Testis (tissue), 5 donors: ENCODE measurements around the gene KLHL7. TPM values are rescaled to one million over a fixed set of nuclear protein-coding genes. Genes with fewer than 3 reads are reported as not detected.

Experiments used
- DNase-seq: peaks from one replicate; pipeline ENCODE4 v3.0.0-alpha.2; 2019
- H3K27ac ChIP-seq, 2 donors: fragments of 200-600 bp; sonication (generic); one replicate each; pipeline ENCODE4 v1.5.1; 2019
- H3K27me3 ChIP-seq: fragments of 200-600 bp; sonication (generic); one replicate; pipeline ENCODE4 v1.5.1; 2019
- H3K36me3 ChIP-seq: fragments of 200-600 bp; sonication (generic); one replicate; pipeline ENCODE4 v1.5.1; 2017; ENCODE audit warnings: low read depth; ENCODE audit errors: missing control alignments
- H3K4me1 ChIP-seq: fragments of 200-600 bp; sonication (generic); one replicate; pipeline ENCODE4 v1.5.1; 2019
- H3K4me3 ChIP-seq, 2 donors: fragments of 200-600 bp; sonication (generic); one replicate each; pipeline ENCODE4 v1.5.1; 2017 to 2019
- H3K9me3 ChIP-seq: fragments of 200-600 bp; sonication (generic); one replicate; pipeline ENCODE4 v1.5.1; 2017
- POLR2A ChIP-seq: fragments of 450-650 bp; IDR thresholded peaks from one replicate; pipeline ENCODE4 v1.6.1; 2017; ENCODE audit warnings: antibody characterized with exemption, mild to moderate bottlenecking, moderate library complexity
- WGBS, 2 donors: methylation state at CpG; one replicate each; pipeline ENCODE4 v1.1.5; 2018; 5-methylcytosine and 5-hydroxymethylcytosine counted together
- intact Hi-C: fragments of 100-400 bp; cut with DNase I; formaldehyde crosslinking; loops from one replicate; pipeline ENCODE4 v1.15.1; 2023; ENCODE audit warnings: low total_unique reads
- long read RNA-seq, 2 donors: transcript quantifications; one replicate each; lab custom pipeline, GENCODE V29; 2026
- polyA plus RNA-seq: library from polyadenylated mRNA; stranded (reverse); fragments of 350-450 nt; fragmentation: Illumina TruSeq; extraction: RNeasy Lipid Tissue Mini Kit (QIAGEN cat#74804); gene quantifications from one replicate; pipeline ENCODE4 v1.2.3, GENCODE V29; 2014; ENCODE audit warnings: low read depth, low replicate concordance; ENCODE audit not compliant: insufficient read depth
- total RNA-seq, 2 donors: library from RNA; depleted of rRNA; stranded (reverse); fragments of >200 nt; gene quantifications; one replicate each; pipeline ENCODE4 v1.2.3, GENCODE V29; 2016
- TF ChIP-seq, protein P1 (sequence below), 3 experiments: fragments of 450-650 bp in 2 of 3; fragments of 200-600 bp in 1 of 3; sonication (generic) in 1 of 3; IDR thresholded peaks; one replicate each; pipeline ENCODE4 v1.5.1; 2016 to 2019; ENCODE audit warnings: antibody characterized with exemption in 3 of 3, mild to moderate bottlenecking in 2 of 3, moderate library complexity in 1 of 3

The KLHL7 gene, protein sequence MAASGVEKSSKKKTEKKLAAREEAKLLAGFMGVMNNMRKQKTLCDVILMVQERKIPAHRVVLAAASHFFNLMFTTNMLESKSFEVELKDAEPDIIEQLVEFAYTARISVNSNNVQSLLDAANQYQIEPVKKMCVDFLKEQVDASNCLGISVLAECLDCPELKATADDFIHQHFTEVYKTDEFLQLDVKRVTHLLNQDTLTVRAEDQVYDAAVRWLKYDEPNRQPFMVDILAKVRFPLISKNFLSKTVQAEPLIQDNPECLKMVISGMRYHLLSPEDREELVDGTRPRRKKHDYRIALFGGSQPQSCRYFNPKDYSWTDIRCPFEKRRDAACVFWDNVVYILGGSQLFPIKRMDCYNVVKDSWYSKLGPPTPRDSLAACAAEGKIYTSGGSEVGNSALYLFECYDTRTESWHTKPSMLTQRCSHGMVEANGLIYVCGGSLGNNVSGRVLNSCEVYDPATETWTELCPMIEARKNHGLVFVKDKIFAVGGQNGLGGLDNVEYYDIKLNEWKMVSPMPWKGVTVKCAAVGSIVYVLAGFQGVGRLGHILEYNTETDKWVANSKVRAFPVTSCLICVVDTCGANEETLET
- total RNA-seq, result 100 to 1,000 TPM in 1 of 2 donors, 10 to 100 TPM in 1; 85.3 to 135 TPM
- polyA plus RNA-seq, result 113 TPM
- long read RNA-seq, donor 1, full-length matches to known transcripts, result 17 of 17 reads
- long read RNA-seq, donor 1, partial matches to known transcripts, result 0 of 17 reads
- long read RNA-seq, donor 1, other reads (novel, unspliced or antisense), result 0 of 17 reads
- long read RNA-seq, donor 2, full-length matches to known transcripts, result 6 of 6 reads
- long read RNA-seq, donor 2, partial matches to known transcripts, result 0 of 6 reads
- long read RNA-seq, donor 2, other reads (novel, unspliced or antisense), result 0 of 6 reads

DNA sequence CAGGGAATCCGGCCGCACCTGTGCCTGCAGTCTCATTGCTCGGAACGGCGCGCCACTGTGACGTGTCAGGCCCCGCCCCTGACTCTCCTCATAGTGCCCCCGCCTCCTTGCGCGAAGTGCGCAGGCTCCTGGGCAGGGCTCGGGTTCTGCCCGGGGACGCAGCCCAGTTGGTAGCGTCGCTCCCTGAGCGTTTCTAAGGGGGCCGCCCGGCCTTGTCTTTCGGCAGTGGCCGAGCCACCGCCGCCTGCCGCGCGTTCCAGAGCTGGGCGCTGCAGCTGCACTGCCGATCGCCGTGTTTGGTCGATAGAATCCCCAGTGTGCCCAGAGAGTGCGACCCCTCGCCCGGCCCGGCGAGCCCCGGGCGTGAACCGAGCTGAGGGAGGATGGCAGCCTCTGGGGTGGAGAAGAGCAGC, at the start of gene KLHL7:
Gene KLHL7, plus strand, starts transcription at position 142 of the 413 bp plus-strand sequence. Its CDS starts 242 bp downstream, at position 384.
- H3K27ac ChIP-seq, result peak within 1 kb of the TSS; percentile 92 to 95
- H3K27me3 ChIP-seq, result no peaks in the 10 kb centered on the region
- no peaks in the 10 kb centered on the region for H3K9me3 ChIP-seq
- no peaks in the 10 kb centered on the region for H3K36me3 ChIP-seq
- peak; percentile 99 for DNase-seq
- H3K4me1 ChIP-seq, result peaks cover 6% of the 10 kb centered on the region
- TF ChIP-seq, protein P1, sequence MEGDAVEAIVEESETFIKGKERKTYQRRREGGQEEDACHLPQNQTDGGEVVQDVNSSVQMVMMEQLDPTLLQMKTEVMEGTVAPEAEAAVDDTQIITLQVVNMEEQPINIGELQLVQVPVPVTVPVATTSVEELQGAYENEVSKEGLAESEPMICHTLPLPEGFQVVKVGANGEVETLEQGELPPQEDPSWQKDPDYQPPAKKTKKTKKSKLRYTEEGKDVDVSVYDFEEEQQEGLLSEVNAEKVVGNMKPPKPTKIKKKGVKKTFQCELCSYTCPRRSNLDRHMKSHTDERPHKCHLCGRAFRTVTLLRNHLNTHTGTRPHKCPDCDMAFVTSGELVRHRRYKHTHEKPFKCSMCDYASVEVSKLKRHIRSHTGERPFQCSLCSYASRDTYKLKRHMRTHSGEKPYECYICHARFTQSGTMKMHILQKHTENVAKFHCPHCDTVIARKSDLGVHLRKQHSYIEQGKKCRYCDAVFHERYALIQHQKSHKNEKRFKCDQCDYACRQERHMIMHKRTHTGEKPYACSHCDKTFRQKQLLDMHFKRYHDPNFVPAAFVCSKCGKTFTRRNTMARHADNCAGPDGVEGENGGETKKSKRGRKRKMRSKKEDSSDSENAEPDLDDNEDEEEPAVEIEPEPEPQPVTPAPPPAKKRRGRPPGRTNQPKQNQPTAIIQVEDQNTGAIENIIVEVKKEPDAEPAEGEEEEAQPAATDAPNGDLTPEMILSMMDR (IDR thresholded peaks at IDR 0.05), result peak in 1 of 3 experiments; percentile 6
- TF ChIP-seq POLR2A, result peak; percentile 67
- intact Hi-C loops, result loop anchor here (10.0 kb wide), 1 partner anchor 79 kb away; the partner anchor contains the start of gene NUP42
- WGBS, 2 donors, result 0 to 1% methylated on average over 34 to 37 of the region's 40 CpGs
- peak within 1 kb of the TSS; percentile 89 to 98 for H3K4me3 ChIP-seq

DNA sequence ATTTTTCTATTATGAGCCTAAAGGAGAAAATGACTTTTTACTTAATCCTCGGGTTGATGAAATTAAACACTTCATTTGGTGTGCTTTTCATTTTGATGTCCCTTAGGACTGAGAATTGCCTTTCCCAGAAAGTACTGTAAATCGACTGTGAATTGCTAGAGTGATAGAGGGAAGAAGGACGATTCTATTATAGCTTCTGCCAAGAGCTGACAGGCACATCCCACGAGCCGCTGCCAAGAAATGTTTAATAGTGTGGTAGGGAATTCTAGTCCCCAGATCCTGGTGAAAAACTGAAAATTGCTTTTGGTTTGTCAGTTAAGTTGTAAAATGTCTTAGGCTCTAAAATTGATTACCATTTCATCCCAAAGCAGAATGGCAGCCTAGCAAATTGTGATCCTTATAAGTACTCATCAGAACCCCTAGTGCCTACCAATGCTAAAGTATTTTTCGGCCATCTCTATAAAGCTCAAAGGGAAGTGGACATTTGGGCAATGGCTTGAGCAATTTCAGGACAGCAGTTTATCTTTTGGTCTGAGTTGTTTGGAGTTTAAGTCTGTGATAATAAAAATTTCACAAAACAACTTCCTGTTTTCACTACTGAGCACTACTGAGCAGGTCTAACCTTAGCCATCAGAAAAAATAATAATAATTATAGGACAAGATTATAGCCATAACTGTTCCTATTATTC, 47.0 kb upstream of the KLHL7 start:
- H3K27ac ChIP-seq, result no peak overlapping the region
- WGBS, 2 donors, result 45 to 47% methylated on average over 6 of the region's 6 CpGs
- DNase-seq, result no peak
- intact Hi-C loops, result no loop called here
- no peaks in the 10 kb centered on the region for H3K4me1 ChIP-seq
- TF ChIP-seq, protein P1 (IDR thresholded peaks at IDR 0.05), result no peak
- no peak for TF ChIP-seq POLR2A
- no peaks in the 10 kb centered on the region for H3K36me3 ChIP-seq
- no peaks in the 10 kb centered on the region for H3K27me3 ChIP-seq
- H3K4me3 ChIP-seq, result no peak overlapping the region
- no peaks in the 10 kb centered on the region for H3K9me3 ChIP-seq

DNA sequence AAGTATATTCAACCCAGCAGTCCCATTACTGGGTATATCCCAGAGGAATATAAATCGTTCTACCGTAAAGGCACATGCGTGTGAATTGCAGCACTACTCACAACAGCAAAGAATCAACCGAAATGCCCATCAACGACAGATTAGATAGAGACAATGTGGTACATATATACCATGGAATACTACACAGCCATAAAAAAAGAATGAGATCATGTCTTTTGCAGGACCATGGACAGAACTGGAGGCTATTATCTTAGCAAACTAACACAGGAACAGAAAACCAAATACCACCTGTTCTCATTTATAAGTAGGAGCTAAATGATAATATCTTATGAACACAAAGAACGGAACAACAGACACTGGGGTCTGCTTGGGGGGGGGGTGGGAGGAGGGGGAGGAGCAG, 44.3 kb upstream of the KLHL7 start:
- no peak for DNase-seq
- TF ChIP-seq, protein P1 (IDR thresholded peaks at IDR 0.05), result no peak
- TF ChIP-seq POLR2A, result no peak
- H3K9me3 ChIP-seq, result no peaks in the 10 kb centered on the region
- no peaks in the 10 kb centered on the region for H3K36me3 ChIP-seq
- 93 to 96% methylated on average over 5 to 6 of the region's 6 CpGs for WGBS, 2 donors
- intact Hi-C loops, result no loop called here
- no peaks in the 10 kb centered on the region for H3K4me1 ChIP-seq
- H3K27ac ChIP-seq, result no peak overlapping the region
- no peak overlapping the region for H3K4me3 ChIP-seq
- no peaks in the 10 kb centered on the region for H3K27me3 ChIP-seq

DNA sequence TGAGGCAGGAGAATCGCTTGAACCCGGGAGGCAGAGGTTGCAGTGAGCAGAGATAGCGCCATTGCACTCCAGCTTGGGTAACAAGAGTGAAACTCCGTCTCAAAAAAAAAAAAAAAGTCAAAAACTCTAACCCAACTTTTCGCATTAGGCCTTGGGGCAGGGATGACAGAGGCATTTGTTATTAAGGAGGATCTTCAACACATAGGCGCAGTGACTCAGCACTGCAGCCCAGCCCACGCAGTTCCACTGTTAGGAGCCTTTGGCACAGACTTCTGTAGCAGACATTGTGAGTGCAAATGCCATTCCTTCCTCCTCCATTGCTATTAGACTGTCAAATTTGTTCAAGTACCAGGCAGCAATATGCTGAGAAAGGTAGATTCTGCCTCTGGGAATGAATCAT, 43.1 kb upstream of the KLHL7 start:
- no peaks in the 10 kb centered on the region for H3K4me1 ChIP-seq
- no peaks in the 10 kb centered on the region for H3K36me3 ChIP-seq
- no peak for DNase-seq
- no peak overlapping the region for H3K4me3 ChIP-seq
- H3K9me3 ChIP-seq, result no peaks in the 10 kb centered on the region
- WGBS, 2 donors, result 93 to 94% methylated on average over 7 of the region's 7 CpGs
- no peaks in the 10 kb centered on the region for H3K27me3 ChIP-seq
- intact Hi-C loops, result no loop called here
- TF ChIP-seq, protein P1 (IDR thresholded peaks at IDR 0.05), result no peak
- no peak for TF ChIP-seq POLR2A
- H3K27ac ChIP-seq, result no peak overlapping the region
